IMR-90 (cell line): Measurements from ENCODE around the gene KRTAP9-2. TPM values are rescaled to one million over a fixed set of nuclear protein-coding genes. Genes with fewer than 3 reads are reported as not detected.

Experiments
- ATAC-seq: fragments of 200-7000 bp; cut with Tn5 transposase; 2 replicates; pipeline ENCODE4 v1.9.1; 2020; ENCODE audit warnings: low read depth, mild to moderate bottlenecking, moderate library complexity
- BruUV-seq: library from RNA; stranded (reverse); fragments of 400-500 nt; replicated peaks from 2 replicates; lab custom pipeline; 2021; lab: Mats Ljungman, UMichigan
- CTCF ChIA-PET: fragments of 300-600 bp; formaldehyde crosslinking; extraction: SDS; loops from one replicate; lab custom pipeline; 2021; ENCODE audit warnings: antibody characterized with exemption; lab: Yijun Ruan, JAX
- POLR2A ChIA-PET: fragments of 300-600 bp; sonication (Branson Sonifier 250); formaldehyde crosslinking; loops from one replicate; lab custom pipeline; 2022; ENCODE audit warnings: antibody characterized with exemption; ENCODE audit not compliant: unreplicated experiment; lab: Charles Lee
- DNase-seq: peaks from one replicate; pipeline ENCODE4 v3.0.0; 2013
- H2AFZ ChIP-seq: replicated peaks from 2 replicates; pipeline ENCODE3; 2013; ENCODE audit warnings: low read length, mild to moderate bottlenecking; ENCODE audit not compliant: poor library complexity
- H2AK5ac ChIP-seq: 2 replicates; pipeline ENCODE4 v1.6.1; 2013; ENCODE audit warnings: low read depth, low read length, inconsistent platforms
- H2AK9ac ChIP-seq: replicated peaks from 2 replicates; pipeline ENCODE3; 2013; ENCODE audit warnings: mild to moderate bottlenecking, low read depth, low read length, moderate library complexity; ENCODE audit not compliant: poor library complexity
- H2BK120ac ChIP-seq: 2 replicates; pipeline ENCODE4 v1.6.1; 2013; ENCODE audit warnings: low read depth, low read length, inconsistent platforms
- H2BK15ac ChIP-seq: 3 replicates; pipeline ENCODE4 v1.6.1; 2013; ENCODE audit warnings: low read depth, low read length, inconsistent platforms
- H2BK20ac ChIP-seq: 2 replicates; pipeline ENCODE4 v1.6.1; 2013; ENCODE audit warnings: low read depth, mild to moderate bottlenecking, inconsistent platforms, low read length, moderate library complexity
- H2BK5ac ChIP-seq: 2 replicates; pipeline ENCODE4 v1.6.1; 2013; ENCODE audit warnings: mild to moderate bottlenecking, low read depth, low read length, inconsistent platforms; ENCODE audit not compliant: poor library complexity, severe bottlenecking
- H3K14ac ChIP-seq: replicated peaks from 2 replicates; pipeline ENCODE4 v1.6.1; 2013; ENCODE audit warnings: low read depth, low read length, inconsistent platforms
- H3K18ac ChIP-seq: 2 replicates; pipeline ENCODE4 v1.6.1; 2013; ENCODE audit warnings: low read depth, low read length, control low read depth
- H3K23ac ChIP-seq: 2 replicates; pipeline ENCODE4 v1.6.1; 2013; ENCODE audit warnings: low read depth, low read length, inconsistent platforms
- H3K27ac ChIP-seq: 2 replicates; pipeline ENCODE4 v1.5.1; 2013; ENCODE audit warnings: mild to moderate bottlenecking, control low read depth, low read length; ENCODE audit not compliant: insufficient read depth
- H3K27me3 ChIP-seq: 2 replicates; pipeline ENCODE4 v1.6.1; 2013; ENCODE audit warnings: low read length; ENCODE audit not compliant: control insufficient read depth, insufficient read depth
- H3K36me3 ChIP-seq: 2 replicates; pipeline ENCODE4 v1.6.1; 2013; ENCODE audit warnings: low read length, mixed read lengths; ENCODE audit not compliant: control insufficient read depth, insufficient read depth
- H3K4ac ChIP-seq: 2 replicates; pipeline ENCODE4 v1.6.1; 2013; ENCODE audit warnings: low read depth, low read length, inconsistent platforms
- H3K4me1 ChIP-seq: 2 replicates; pipeline ENCODE4 v1.6.1; 2013; ENCODE audit warnings: low read length, mixed read lengths; ENCODE audit not compliant: control insufficient read depth, insufficient read depth
- H3K4me2 ChIP-seq: 2 replicates; pipeline ENCODE4 v1.6.1; 2013; ENCODE audit warnings: low read depth, mild to moderate bottlenecking, control low read depth, low read length, moderate library complexity
- H3K4me3 ChIP-seq: 2 replicates; pipeline ENCODE4 v1.5.1; 2013; ENCODE audit warnings: low read depth, mild to moderate bottlenecking, control low read depth, low read length, moderate library complexity; ENCODE audit not compliant: insufficient read depth
- H3K56ac ChIP-seq: 2 replicates; pipeline ENCODE4 v1.6.1; 2013; ENCODE audit warnings: low read length, inconsistent platforms; ENCODE audit not compliant: insufficient read depth; ENCODE audit errors: extremely low read depth
- H3K79me1 ChIP-seq, 2 experiments: 2 replicates each; pipeline ENCODE4 v1.6.1; 2013; ENCODE audit warnings: low read length in 2 of 2, inconsistent platforms in 1 of 2, low read depth in 1 of 2
- H3K9ac ChIP-seq: 2 replicates; pipeline ENCODE4 v1.6.1; 2013; ENCODE audit warnings: low read depth, low read length, control low read depth
- H3K9me1 ChIP-seq: 2 replicates; pipeline ENCODE4 v1.6.1; 2013; ENCODE audit warnings: low read length, inconsistent platforms; ENCODE audit not compliant: insufficient read depth
- H3K9me3 ChIP-seq: 2 replicates; pipeline ENCODE4 v1.6.1; 2013; ENCODE audit warnings: low read length; ENCODE audit not compliant: control insufficient read depth, insufficient read depth
- H4K20me1 ChIP-seq: 2 replicates; pipeline ENCODE4 v1.6.1; 2013; ENCODE audit warnings: low read length, inconsistent platforms; ENCODE audit not compliant: insufficient read depth
- H4K5ac ChIP-seq: 2 replicates; pipeline ENCODE4 v1.6.1; 2013; ENCODE audit warnings: mild to moderate bottlenecking, low read depth, low read length, control low read depth
- H4K8ac ChIP-seq, 2 experiments: 2 replicates each; pipeline ENCODE4 v1.6.1; 2013; ENCODE audit warnings: low read depth in 2 of 2, low read length in 2 of 2, control low read depth in 1 of 2, inconsistent platforms in 1 of 2
- H4K91ac ChIP-seq: 2 replicates; pipeline ENCODE4 v1.6.1; 2013; ENCODE audit warnings: low read depth, low read length, inconsistent platforms; ENCODE audit not compliant: insufficient read depth
- BHLHE40 ChIP-seq: fragments of 150-350 bp; IDR thresholded peaks from 2 replicates; pipeline ENCODE4 v1.6.1; 2016; ENCODE audit warnings: mild to moderate bottlenecking, low read depth, low read length
- CEBPB ChIP-seq: IDR thresholded peaks from 2 replicates; pipeline ENCODE4 v1.6.1; 2012; ENCODE audit warnings: low read depth, low read length, improper control_type of control experiment
- ELK1 ChIP-seq: fragments of 150-350 bp; IDR thresholded peaks from 2 replicates; pipeline ENCODE4 v1.6.1; 2016; ENCODE audit warnings: low read depth, mild to moderate bottlenecking, low read length, moderate library complexity, borderline replicate concordance
- MAFK ChIP-seq: IDR thresholded peaks from 2 replicates; pipeline ENCODE4 v1.6.1; 2012; ENCODE audit warnings: low read depth, low read length, improper control_type of control experiment
- MAZ ChIP-seq: IDR thresholded peaks from 2 replicates; pipeline ENCODE4 v1.6.1; 2012; ENCODE audit warnings: low read depth, mild to moderate bottlenecking, low read length, improper control_type of control experiment, moderate library complexity, borderline replicate concordance
- MXI1 ChIP-seq: IDR thresholded peaks from 2 replicates; pipeline ENCODE4 v1.6.1; 2012; ENCODE audit warnings: low read depth, mild to moderate bottlenecking, low read length, moderate library complexity, borderline replicate concordance
- NFE2L2 ChIP-seq: fragments of 150-350 bp; IDR thresholded peaks from 2 replicates; pipeline ENCODE4 v1.6.1; 2016; ENCODE audit warnings: low read depth, mild to moderate bottlenecking, low read length
- POLR2A ChIP-seq: IDR thresholded peaks from 2 replicates; pipeline ENCODE4 v1.6.1; 2012; ENCODE audit warnings: mild to moderate bottlenecking, low read depth, low read length
- RAD21 ChIP-seq: IDR thresholded peaks from 2 replicates; pipeline ENCODE4 v1.6.1; 2012; ENCODE audit warnings: low read length, improper control_type of control experiment
- RCOR1 ChIP-seq: IDR thresholded peaks from 2 replicates; pipeline ENCODE4 v1.6.1; 2012; ENCODE audit warnings: mild to moderate bottlenecking, low read length, improper control_type of control experiment; ENCODE audit not compliant: insufficient replicate concordance
- SMC3 ChIP-seq: fragments of 150-350 bp; IDR thresholded peaks from 2 replicates; pipeline ENCODE4 v1.6.1; 2016; ENCODE audit warnings: low read depth, mild to moderate bottlenecking, antibody characterized with exemption, low read length, moderate library complexity
- dilution Hi-C: fragments of 300-500 bp; cut with HindIII; formaldehyde crosslinking; loops from one replicate; pipeline ENCODE4 v1.14.3; 2018; ENCODE audit warnings: low sequenced_read_pairs; ENCODE audit not compliant: unreplicated experiment
- in situ Hi-C: fragments of 300-500 bp; cut with MboI; formaldehyde crosslinking; loops from 3 replicates; pipeline ENCODE4 v1.14.3; 2019; ENCODE audit warnings: low sequenced_read_pairs, inconsistent platforms, mixed read lengths
- intact Hi-C: fragments of 100-400 bp; cut with micrococcal nuclease; formaldehyde crosslinking; loops from 2 replicates; pipeline ENCODE4 v1.10.0; 2022
- polyA plus RNA-seq, 3 experiments: library from polyadenylated mRNA; depleted of rRNA; stranded (reverse); fragments of >200 nt; gene quantifications; 2 replicates each; pipeline ENCODE4 v1.2.3, GENCODE V29; 2012; ENCODE audit warnings: low replicate concordance in 1 of 3
- total RNA-seq: library from RNA; depleted of rRNA; stranded (reverse); fragments of >200 nt; gene quantifications from 2 replicates; pipeline ENCODE4 v1.2.3, GENCODE V29; 2012

Gene KRTAP9-2
- total and polyA plus RNA-seq, 2 of the 4 experiments (the other 2 are of a cell fraction), result not detected

GRCh38 chr17:41258406-41258805 is 32.0 kb downstream of the KRTAP9-2 start:
- DNase-seq (no peak), ATAC-seq (no peak)
- Histone ChIP-seq H3K4me3 (no peak overlapping the region), H3K18ac (no peak overlapping the region), H4K5ac (no peak overlapping the region), H2AK9ac (no peak overlapping the region), H4K91ac (no peak overlapping the region), H3K9me3 (no peaks in the 10 kb centered on the region), H3K36me3 (no peaks in the 10 kb centered on the region), H3K27me3 (peaks cover 13% of the 10 kb centered on the region), H3K79me1 (no peaks in the 10 kb centered on the region), H3K27ac (no peak overlapping the region), H3K23ac (no peak overlapping the region), H3K9ac (no peak overlapping the region), H3K14ac (no peak overlapping the region), H3K56ac (no peak overlapping the region), H2BK120ac (no peak overlapping the region), H3K9me1 (no peaks in the 10 kb centered on the region), H3K4me1 (no peaks in the 10 kb centered on the region), H2AK5ac (no peak overlapping the region), H2BK5ac (no peak overlapping the region), H3K4ac (no peak overlapping the region), H4K20me1 (no peaks in the 10 kb centered on the region), H3K4me2 (no peak overlapping the region), H2AFZ (no peak overlapping the region), H2BK15ac (no peak overlapping the region), H2BK20ac (no peak overlapping the region), H4K8ac (no peak overlapping the region)
- dilution Hi-C loops (no loop called here), in situ Hi-C loops (no loop called here), intact Hi-C loops (no loop called here)
- CTCF ChIA-PET, result no interaction called here
- TF ChIP-seq MXI1, result no peak
- no peak for TF ChIP-seq RCOR1
- no peak for TF ChIP-seq CEBPB
- no peak for TF ChIP-seq POLR2A
- TF ChIP-seq MAFK, result no peak
- no peak for TF ChIP-seq SMC3
- no peak for TF ChIP-seq RAD21
- no peak for TF ChIP-seq NFE2L2
- no peak for TF ChIP-seq BHLHE40
- TF ChIP-seq ELK1, result no peak
- no peak for TF ChIP-seq MAZ
- no TSS peak for BruUV-seq
- POLR2A ChIA-PET, result no interaction called here
